Measurements from ENCODE around the gene TBCD.

The TBCD gene

DNA sequence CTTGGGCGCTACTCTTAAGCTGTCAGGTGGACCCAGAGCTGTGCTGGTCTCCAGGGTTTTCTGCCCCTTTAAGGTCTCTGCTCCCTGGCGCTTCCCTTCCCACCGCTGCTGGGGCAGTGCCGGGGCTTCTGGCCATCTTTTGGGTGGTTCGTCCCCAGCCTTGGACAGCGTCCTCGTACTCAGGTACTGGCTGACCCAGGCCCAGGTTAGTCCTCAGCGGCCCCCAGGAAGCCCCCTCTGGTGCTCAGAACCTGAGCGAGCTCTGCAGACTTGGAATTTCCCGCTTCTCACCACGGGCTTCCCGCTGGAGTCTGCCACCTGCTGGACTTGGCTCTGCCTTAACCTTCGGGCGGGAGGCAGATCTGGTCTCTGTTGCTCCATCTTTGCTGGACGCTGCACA, 182.0 kb downstream of the TBCD start:
- Histone ChIP-seq H3K27me3 (ENCODE audit: insufficient read depth, low read length) (no peaks in the 10 kb centered on the region), H2AFZ (ENCODE audit: low read depth, low read length) (no peak overlapping the region)

DNA sequence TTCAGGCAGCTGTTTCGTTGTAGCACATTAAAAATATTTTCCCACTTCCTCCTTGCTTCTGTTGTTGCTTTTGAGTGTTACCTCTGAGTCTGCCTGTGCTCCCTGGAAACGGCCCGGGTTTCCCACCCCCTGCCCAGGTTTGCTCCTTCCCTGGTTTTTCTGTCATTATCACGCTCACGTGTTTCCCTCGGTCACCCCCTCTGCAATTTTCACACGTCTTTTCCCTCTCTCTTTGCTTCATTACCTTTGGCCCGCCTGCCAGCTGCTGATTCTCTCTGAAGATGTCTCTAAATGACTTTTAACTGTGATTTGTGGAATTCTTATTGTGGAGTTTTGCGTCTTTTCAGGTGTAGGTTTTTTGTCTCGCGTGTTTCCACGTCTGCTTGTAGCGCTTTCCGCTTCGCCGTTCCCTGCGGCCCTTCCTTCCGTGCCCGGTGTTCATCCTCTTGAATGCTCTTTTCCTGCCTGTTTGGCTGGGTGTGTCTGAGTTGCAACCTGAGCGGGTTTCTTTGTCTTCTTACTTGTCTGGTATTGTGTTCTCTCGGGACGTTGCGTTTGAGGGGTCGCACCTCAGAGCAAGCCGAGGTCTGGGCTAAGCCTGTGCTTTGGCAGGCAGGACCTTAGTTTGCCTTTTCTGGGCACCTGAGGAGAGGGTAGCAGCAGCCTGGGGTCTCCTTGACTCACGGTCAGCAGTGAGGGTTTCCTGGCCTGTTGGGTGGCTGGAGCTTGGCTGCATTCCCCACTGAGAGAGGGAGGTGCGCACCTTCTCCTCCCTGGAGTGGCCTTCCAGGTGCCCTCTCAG, 184.3 kb downstream of the TBCD start:
- Histone ChIP-seq H2AFZ (ENCODE audit: low read depth, low read length) (no peak overlapping the region), H3K4me1 (ENCODE audit: insufficient read depth, low read length) (no peaks in the 10 kb centered on the region), H3K27me3 (ENCODE audit: insufficient read depth, low read length) (no peaks in the 10 kb centered on the region), H3K36me3 (ENCODE audit: insufficient read depth, low read length) (peaks cover 76% of the 10 kb centered on the region), H3K4me3 (ENCODE audit: low read length) (no peak overlapping the region), H3K9me3 (ENCODE audit: low read length) (peaks cover 9% of the 10 kb centered on the region)

More for the DNA sequence above, 182.0 kb downstream of the TBCD start:
- no peaks in the 10 kb centered on the region for H3K4me1 ChIP-seq (ENCODE audit: insufficient read depth, low read length)
- H3K9me3 ChIP-seq (ENCODE audit: low read length), result no peaks in the 10 kb centered on the region
- no peak overlapping the region for H3K4me3 ChIP-seq (ENCODE audit: low read length)
- peaks cover 78% of the 10 kb centered on the region for H3K36me3 ChIP-seq (ENCODE audit: insufficient read depth, low read length)

DNA sequence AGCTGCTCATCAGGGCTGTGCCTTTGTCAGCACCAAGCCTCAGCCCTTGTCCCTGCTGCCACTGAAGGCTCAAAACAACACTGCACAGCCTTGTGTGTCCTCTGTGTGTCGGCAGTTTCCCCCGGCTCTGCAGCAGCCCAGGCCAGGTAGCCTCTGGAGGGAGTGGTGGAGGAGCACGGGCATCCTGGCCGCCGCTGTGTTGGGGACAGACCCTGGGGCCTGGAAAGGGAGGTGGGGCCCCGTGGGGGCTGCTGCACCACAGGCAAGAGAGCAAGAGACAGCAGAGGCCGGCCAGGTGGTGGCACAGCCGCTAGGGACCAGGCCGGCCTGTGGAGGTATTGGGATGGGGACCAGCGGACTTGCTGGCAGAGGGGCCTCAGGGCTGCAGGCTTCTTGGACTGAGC, 184.9 kb downstream of the TBCD start:
- no peaks in the 10 kb centered on the region for H3K4me1 ChIP-seq (ENCODE audit: insufficient read depth, low read length)
- peaks cover 14% of the 10 kb centered on the region for H3K9me3 ChIP-seq (ENCODE audit: low read length)
- H2AFZ ChIP-seq (ENCODE audit: low read depth, low read length), result no peak overlapping the region
- no peaks in the 10 kb centered on the region for H3K27me3 ChIP-seq (ENCODE audit: insufficient read depth, low read length)
- peaks cover 78% of the 10 kb centered on the region for H3K36me3 ChIP-seq (ENCODE audit: insufficient read depth, low read length)
- no peak overlapping the region for H3K4me3 ChIP-seq (ENCODE audit: low read length)

DNA sequence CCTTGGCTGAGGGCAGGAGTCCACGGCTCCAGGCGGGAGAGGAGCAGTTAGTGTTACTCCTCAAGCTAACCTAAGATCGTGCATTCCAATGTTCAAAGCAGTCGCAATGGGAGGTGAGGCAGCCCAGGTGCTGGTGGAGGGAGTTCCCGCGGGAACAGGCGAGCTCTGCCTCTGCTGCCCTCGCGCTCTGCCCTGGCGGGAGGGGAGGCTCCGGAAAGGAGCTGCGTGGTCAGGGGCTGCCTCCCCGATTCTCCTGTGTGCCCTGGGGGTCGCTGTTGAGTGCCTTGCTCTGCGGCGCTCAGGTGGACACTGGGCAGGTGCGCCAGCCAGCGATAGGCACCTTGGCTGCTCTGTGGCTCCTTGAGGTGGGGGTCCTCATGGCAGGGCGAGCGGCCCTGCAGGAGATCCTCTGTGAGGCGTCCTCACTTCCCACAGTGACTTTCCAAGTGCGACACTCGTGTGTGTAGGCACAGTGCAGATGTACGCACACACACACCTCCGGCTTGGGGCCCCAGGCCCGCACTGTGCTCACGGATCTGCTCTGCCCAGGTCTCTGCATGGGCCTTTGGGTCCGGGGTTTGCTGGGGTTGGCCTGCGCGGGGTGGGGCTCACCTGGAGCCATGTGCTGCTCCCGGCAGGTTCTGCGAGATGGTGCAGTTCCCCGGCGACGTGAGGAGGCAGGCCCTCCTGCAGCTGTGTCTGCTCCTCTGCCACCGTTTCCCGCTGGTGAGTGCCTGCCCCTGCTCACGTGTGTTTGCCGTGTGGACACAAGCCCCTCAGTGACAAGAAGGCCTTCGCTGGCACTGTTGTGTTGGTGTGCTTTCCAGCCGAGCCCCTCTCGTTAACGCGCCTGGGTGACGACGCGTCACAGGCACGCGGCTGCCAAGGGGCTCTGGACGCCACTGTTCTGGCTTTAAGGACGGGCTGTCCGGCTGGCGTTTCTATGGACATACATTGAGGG, 185.8 kb downstream of the TBCD start:
- no peak overlapping the region for H2AFZ ChIP-seq (ENCODE audit: low read depth, low read length)
- peaks cover 78% of the 10 kb centered on the region for H3K36me3 ChIP-seq (ENCODE audit: insufficient read depth, low read length)
- peaks cover 22% of the 10 kb centered on the region for H3K9me3 ChIP-seq (ENCODE audit: low read length)

DNA sequence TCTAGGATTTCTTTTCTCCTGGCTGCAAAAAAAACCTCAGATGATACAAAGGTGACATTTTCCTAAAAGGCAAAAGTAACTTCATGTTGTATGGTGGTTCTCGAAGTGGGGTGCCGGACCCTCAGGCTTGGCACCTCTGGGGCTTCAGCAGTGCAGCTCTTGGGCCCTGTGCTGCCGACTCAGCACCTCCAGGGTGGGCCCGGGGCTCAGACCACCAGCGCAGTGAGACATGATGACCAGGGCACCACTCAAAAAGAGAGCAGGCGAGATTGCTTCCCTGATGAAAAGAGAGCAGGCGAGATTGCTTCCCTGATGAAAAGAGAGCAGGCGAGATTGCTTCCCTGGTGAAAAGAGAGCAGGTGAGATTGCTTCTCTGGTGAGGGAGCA, 186.6 kb downstream of the TBCD start:
- Histone ChIP-seq H3K27me3 (ENCODE audit: insufficient read depth, low read length) (no peaks in the 10 kb centered on the region), H3K36me3 (ENCODE audit: insufficient read depth, low read length) (peaks cover 79% of the 10 kb centered on the region), H3K4me1 (ENCODE audit: insufficient read depth, low read length) (no peaks in the 10 kb centered on the region)

More for the DNA sequence above, 185.8 kb downstream of the TBCD start:
- H3K27me3 ChIP-seq (ENCODE audit: insufficient read depth, low read length), result no peaks in the 10 kb centered on the region
- H3K4me3 ChIP-seq (ENCODE audit: low read length), result no peak overlapping the region
- H3K4me1 ChIP-seq (ENCODE audit: insufficient read depth, low read length), result no peaks in the 10 kb centered on the region

DNA sequence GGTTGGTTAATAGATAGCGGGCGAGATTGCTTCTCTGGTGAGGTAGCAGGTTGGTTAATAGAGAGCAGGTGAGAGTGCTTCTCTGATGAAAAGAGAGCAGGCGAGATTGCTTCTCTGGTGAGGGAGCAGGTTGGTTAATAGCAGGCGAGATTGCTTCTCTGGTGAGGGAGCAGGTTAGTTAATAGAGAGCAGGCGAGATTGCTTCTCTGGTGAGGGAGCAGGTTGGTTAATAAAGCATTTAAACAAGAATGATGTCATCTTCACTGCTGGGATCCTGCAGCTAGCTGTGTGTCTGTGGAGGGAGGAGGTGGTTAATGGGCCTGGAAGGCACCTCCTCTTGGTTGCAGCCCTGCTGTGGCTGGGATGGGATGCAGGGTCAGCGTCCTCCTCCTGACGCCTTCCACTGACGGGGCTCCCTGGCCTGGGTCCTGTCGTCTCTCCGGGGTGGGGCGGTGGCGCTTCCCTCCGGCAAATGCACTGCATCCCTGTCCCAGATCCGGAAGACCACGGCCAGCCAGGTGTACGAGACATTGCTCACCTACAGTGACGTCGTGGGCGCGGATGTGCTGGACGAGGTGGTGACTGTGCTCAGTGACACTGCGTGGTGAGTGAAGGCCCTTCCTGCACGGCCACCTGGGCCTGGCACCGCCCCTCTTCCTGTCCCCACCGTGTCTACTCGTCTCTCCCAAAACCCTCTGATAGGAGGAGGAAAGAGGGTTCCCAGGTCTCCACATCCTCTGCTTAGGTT, 187.2 kb downstream of the TBCD start:
- H2AFZ ChIP-seq (ENCODE audit: low read depth, low read length), result no peak overlapping the region
- H3K36me3 ChIP-seq (ENCODE audit: insufficient read depth, low read length), result peaks cover 79% of the 10 kb centered on the region
- H3K27me3 ChIP-seq (ENCODE audit: insufficient read depth, low read length), result no peaks in the 10 kb centered on the region
- H3K4me3 ChIP-seq (ENCODE audit: low read length), result no peak overlapping the region
- peaks cover 35% of the 10 kb centered on the region for H3K9me3 ChIP-seq (ENCODE audit: low read length)
- H3K4me1 ChIP-seq (ENCODE audit: insufficient read depth, low read length), result no peaks in the 10 kb centered on the region

More for the DNA sequence above, 186.6 kb downstream of the TBCD start:
- Histone ChIP-seq H3K9me3 (ENCODE audit: low read length) (peaks cover 30% of the 10 kb centered on the region), H2AFZ (ENCODE audit: low read depth, low read length) (no peak overlapping the region), H3K4me3 (ENCODE audit: low read length) (no peak overlapping the region)

DNA sequence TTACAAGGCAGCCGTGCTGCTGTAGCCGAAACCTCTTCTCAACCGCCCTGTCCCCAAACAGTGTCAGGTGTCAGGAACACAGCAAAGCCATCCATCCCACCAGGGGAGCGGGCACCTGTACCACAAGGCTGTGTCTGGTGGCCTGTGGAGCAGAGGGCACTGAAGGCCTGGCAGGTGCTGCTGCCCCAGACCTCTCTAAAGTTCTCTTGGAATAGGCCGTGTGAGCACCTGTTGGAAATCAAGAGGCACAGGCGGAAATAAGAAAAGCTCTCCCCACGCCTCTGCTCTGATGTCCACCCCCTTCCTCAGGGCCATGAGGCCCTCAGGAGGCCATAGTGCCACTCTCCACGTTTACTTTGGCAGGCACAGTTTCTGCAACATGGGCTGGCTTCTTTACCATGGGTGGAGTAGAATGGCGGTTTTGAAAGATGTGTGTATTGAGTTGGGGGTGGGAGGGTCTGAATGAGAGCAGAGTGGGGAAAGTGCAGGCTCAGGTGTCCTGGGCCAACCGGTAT, 187.8 kb downstream of the TBCD start:
- H3K4me1 ChIP-seq (ENCODE audit: insufficient read depth, low read length), result no peaks in the 10 kb centered on the region
- H3K4me3 ChIP-seq (ENCODE audit: low read length), result no peak overlapping the region
- peaks cover 41% of the 10 kb centered on the region for H3K9me3 ChIP-seq (ENCODE audit: low read length)
- H3K36me3 ChIP-seq (ENCODE audit: insufficient read depth, low read length), result peaks cover 83% of the 10 kb centered on the region
- no peak overlapping the region for H2AFZ ChIP-seq (ENCODE audit: low read depth, low read length)
- H3K27me3 ChIP-seq (ENCODE audit: insufficient read depth, low read length), result no peaks in the 10 kb centered on the region

DNA sequence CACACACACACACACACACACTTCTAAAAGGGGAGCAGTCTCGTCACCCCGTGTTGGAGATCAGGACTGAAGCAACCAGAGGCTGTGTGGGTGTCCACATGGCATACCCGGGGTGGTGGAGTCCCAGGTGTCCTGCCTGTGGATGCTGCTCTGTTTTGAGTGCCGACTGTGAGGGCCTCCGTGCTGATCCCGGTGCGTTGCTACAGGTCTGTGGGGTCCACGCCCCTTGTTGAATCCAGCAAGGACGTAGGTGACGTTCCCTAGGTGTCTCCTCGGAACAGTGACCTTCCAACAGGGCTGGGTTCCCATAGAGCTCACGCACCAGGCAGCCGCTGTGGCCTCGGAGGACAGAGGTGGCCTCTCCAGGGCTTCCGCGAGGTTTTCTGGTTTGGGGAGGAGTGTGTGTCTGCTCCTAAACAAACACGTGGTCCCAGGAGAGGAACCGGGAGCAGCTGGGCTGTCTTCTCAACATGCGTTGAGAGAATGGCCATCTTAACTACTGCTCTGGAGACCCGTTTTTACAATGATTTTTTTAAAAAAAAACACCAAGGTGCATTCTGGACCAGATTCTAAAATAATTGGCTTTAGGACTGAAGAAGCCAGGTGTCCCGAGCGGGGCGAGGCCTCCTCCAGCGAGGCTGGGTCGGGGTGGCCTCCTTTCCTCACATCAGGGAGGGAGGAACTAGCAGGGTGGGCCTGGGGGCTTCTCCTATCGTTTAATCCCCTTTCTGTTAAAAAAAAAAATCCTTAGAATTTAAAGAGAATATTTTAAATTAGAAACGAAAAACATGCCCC, 188.6 kb downstream of the TBCD start:
- no peak overlapping the region for H3K4me3 ChIP-seq (ENCODE audit: low read length)
- peaks cover 82% of the 10 kb centered on the region for H3K36me3 ChIP-seq (ENCODE audit: insufficient read depth, low read length)
- no peak overlapping the region for H2AFZ ChIP-seq (ENCODE audit: low read depth, low read length)
- H3K4me1 ChIP-seq (ENCODE audit: insufficient read depth, low read length), result no peaks in the 10 kb centered on the region
- H3K9me3 ChIP-seq (ENCODE audit: low read length), result peaks cover 48% of the 10 kb centered on the region
- no peaks in the 10 kb centered on the region for H3K27me3 ChIP-seq (ENCODE audit: insufficient read depth, low read length)

DNA sequence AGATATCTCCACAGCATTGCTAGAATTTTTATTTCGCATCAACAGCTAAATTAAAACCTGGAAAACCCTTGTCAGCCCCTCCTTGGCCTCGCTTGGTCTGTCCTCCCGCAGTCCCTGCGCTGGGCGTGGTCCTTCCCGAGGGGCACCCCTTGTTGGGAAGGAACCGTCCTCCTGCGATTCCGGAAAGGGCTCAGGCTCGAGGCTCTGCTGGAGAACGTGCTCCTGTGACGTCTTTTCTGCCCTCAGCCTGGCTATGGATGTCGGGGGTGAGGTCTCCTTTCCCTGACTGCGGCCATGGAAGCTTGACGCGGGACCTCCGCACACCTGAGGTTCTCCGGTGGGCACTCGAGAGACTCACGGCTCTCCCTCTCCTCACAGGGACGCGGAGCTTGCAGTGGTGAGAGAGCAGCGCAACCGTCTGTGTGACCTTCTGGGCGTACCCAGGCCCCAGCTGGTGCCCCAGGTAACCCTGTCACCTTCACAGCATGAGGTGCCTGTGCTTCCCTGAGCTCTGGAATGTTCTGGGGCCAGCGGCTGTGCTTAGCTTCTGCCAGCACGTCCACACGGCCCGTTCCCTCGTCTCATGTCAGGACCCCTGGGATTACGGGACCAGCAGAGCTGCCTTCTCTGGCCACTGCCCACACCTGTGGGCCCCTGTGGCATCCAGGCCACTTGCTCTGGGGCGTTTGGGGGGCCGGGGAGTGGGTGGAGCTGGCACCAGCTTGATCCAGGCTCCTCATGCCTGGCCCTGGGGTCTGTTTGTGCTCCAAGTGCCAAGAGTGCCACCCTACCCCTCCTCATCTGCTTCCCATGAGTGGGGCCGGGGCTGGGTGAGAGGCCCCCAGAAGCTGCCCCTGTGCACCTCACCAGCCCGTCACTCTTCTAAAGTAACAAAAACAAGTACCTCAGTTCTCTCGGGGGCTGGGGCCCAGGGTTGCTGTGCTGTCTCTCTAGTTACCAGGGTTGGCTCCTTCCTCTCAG, 189.4 kb downstream of the TBCD start:
- Histone ChIP-seq H3K9me3 (ENCODE audit: low read length) (peaks cover 56% of the 10 kb centered on the region), H3K27me3 (ENCODE audit: insufficient read depth, low read length) (no peaks in the 10 kb centered on the region), H2AFZ (ENCODE audit: low read depth, low read length) (no peak overlapping the region), H3K36me3 (ENCODE audit: insufficient read depth, low read length) (peaks cover 79% of the 10 kb centered on the region), H3K4me1 (ENCODE audit: insufficient read depth, low read length) (no peaks in the 10 kb centered on the region), H3K4me3 (ENCODE audit: low read length) (no peak overlapping the region)

DNA sequence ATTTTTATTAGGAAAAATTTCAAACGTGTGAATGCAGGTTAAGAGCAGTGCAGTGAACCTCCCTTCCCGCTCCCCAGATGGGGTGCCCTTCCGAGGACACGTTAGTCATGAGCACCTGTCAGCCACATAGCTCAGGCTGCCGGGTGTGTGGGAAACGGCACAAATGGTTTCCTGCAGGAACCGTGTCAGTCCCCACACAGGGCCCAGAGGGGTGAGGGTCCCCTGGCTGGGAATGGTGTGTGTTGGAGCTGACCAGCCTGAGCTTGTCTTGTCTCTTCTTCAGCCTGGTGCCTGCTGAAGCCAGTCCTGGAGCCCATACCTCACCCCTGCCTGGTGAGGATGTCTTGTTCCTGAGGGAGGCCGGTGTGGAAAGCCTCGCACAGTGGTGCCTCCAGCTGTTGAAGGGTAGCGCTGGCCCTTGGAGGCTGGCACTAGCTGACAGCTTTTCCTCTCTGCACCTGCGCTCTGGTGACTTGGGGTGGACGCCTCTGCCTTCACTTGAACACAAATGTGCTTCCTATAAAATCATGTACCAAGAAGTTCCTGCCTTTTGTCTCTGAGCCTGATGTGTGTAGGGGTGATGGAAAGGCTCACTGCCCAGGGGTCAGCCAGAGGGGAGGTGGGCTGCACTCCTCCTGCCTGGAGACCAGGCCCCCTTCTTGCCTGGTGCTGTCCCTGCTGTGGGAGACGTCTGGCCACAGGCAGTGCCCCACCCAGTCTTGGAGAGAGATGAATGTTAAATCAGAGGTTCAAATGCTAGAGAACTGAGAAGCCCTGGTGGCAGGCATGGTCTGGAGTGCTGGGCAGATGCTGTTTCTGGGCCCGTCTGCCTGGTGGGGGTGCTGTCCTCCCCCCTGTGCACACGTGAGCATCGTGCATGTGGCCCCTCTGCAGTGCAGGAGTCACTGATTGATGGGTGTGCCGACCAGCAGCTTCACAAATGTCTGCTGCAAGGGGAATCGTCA, 190.6 kb downstream of the TBCD start:
- Histone ChIP-seq H3K4me3 (ENCODE audit: low read length) (no peak overlapping the region), H2AFZ (ENCODE audit: low read depth, low read length) (no peak overlapping the region), H3K4me1 (ENCODE audit: insufficient read depth, low read length) (no peaks in the 10 kb centered on the region), H3K27me3 (ENCODE audit: insufficient read depth, low read length) (no peaks in the 10 kb centered on the region), H3K36me3 (ENCODE audit: insufficient read depth, low read length) (peaks cover 71% of the 10 kb centered on the region), H3K9me3 (ENCODE audit: low read length) (peaks cover 65% of the 10 kb centered on the region)

All from neuron (in vitro differentiated cells).